Activated naive CD8-positive, alpha-beta T cell (primary cell): ENCODE results near the gene PIGH.

Experiments used
- H3K27ac Mint-ChIP-seq: one replicate; pipeline ENCODE4 v1.8.0; 2021; ENCODE audit warnings: mixed read lengths
- H3K27me3 Mint-ChIP-seq: one replicate; pipeline ENCODE4 v1.8.0; 2021; ENCODE audit warnings: mixed read lengths
- H3K36me3 Mint-ChIP-seq: one replicate; pipeline ENCODE4 v1.8.0; 2021; ENCODE audit warnings: mixed read lengths
- H3K4me1 Mint-ChIP-seq: one replicate; pipeline ENCODE4 v1.8.0; 2021; ENCODE audit warnings: low read depth, mixed read lengths
- H3K4me3 Mint-ChIP-seq: one replicate; pipeline ENCODE4 v1.8.0; 2021; ENCODE audit warnings: mild to moderate bottlenecking, mixed read lengths
- H3K9me3 Mint-ChIP-seq: one replicate; pipeline ENCODE4 v1.8.0; 2021; ENCODE audit warnings: low read depth, mixed read lengths

The PIGH gene

GRCh38 chr14:67573228-67574010 is 26.6 kb downstream of the PIGH start:
- H3K4me3 Mint-ChIP-seq, result no peak overlapping the region
- no peak overlapping the region for H3K27ac Mint-ChIP-seq
- no peaks in the 10 kb centered on the region for H3K36me3 Mint-ChIP-seq
- H3K4me1 Mint-ChIP-seq, result no peaks in the 10 kb centered on the region
- peaks cover 3% of the 10 kb centered on the region for H3K27me3 Mint-ChIP-seq
- no peaks in the 10 kb centered on the region for H3K9me3 Mint-ChIP-seq

- Mint-ChIP-seq H3K27ac (no peak overlapping the region), H3K36me3 (no peaks in the 10 kb centered on the region), H3K4me1 (no peaks in the 10 kb centered on the region), H3K9me3 (no peaks in the 10 kb centered on the region), H3K4me3 (no peak overlapping the region), H3K27me3 (peaks cover 3% of the 10 kb centered on the region)
Observed at GRCh38 chr14:67572608-67573007, 27.5 kb downstream of the PIGH start.

GRCh38 chr14:67571991-67572323 is 28.1 kb downstream of the PIGH start:
- H3K4me3 Mint-ChIP-seq, result no peak overlapping the region
- no peaks in the 10 kb centered on the region for H3K9me3 Mint-ChIP-seq
- H3K36me3 Mint-ChIP-seq, result no peaks in the 10 kb centered on the region
- no peaks in the 10 kb centered on the region for H3K4me1 Mint-ChIP-seq
- no peak overlapping the region for H3K27ac Mint-ChIP-seq
- peaks cover 3% of the 10 kb centered on the region for H3K27me3 Mint-ChIP-seq

- H3K27me3 Mint-ChIP-seq, result peaks cover 3% of the 10 kb centered on the region
- H3K36me3 Mint-ChIP-seq, result no peaks in the 10 kb centered on the region
- no peak overlapping the region for H3K4me3 Mint-ChIP-seq
Observed at GRCh38 chr14:67571275-67571990, 28.6 kb downstream of the PIGH start.

GRCh38 chr14:67570453-67570852 is 29.6 kb downstream of the PIGH start:
- Mint-ChIP-seq H3K27me3 (peaks cover 3% of the 10 kb centered on the region), H3K4me1 (no peaks in the 10 kb centered on the region), H3K9me3 (no peaks in the 10 kb centered on the region), H3K4me3 (no peak overlapping the region), H3K27ac (no peak overlapping the region), H3K36me3 (no peaks in the 10 kb centered on the region)

More at GRCh38 chr14:67571275-67571990, 28.6 kb downstream of the PIGH start:
- H3K27ac Mint-ChIP-seq, result no peak overlapping the region
- no peaks in the 10 kb centered on the region for H3K9me3 Mint-ChIP-seq
- no peaks in the 10 kb centered on the region for H3K4me1 Mint-ChIP-seq

GRCh38 chr14:67569651-67570290 is 30.3 kb downstream of the PIGH start:
- no peaks in the 10 kb centered on the region for H3K36me3 Mint-ChIP-seq
- H3K4me3 Mint-ChIP-seq, result no peak overlapping the region
- H3K27me3 Mint-ChIP-seq, result peaks cover 3% of the 10 kb centered on the region
- no peaks in the 10 kb centered on the region for H3K9me3 Mint-ChIP-seq
- H3K4me1 Mint-ChIP-seq, result no peaks in the 10 kb centered on the region
- H3K27ac Mint-ChIP-seq, result no peak overlapping the region

- Mint-ChIP-seq H3K27ac (no peak overlapping the region), H3K9me3 (no peaks in the 10 kb centered on the region), H3K4me1 (no peaks in the 10 kb centered on the region), H3K27me3 (peaks cover 3% of the 10 kb centered on the region), H3K4me3 (no peak overlapping the region), H3K36me3 (no peaks in the 10 kb centered on the region)
Observed at GRCh38 chr14:67569011-67569650, 30.9 kb downstream of the PIGH start.

- peaks cover 3% of the 10 kb centered on the region for H3K27me3 Mint-ChIP-seq
- no peak overlapping the region for H3K27ac Mint-ChIP-seq
- no peaks in the 10 kb centered on the region for H3K9me3 Mint-ChIP-seq
Observed at GRCh38 chr14:67567654-67568053, 32.4 kb downstream of the PIGH start.

GRCh38 chr14:67566908-67567307 is 33.2 kb downstream of the PIGH start:
- no peak overlapping the region for H3K27ac Mint-ChIP-seq
- H3K4me1 Mint-ChIP-seq, result no peaks in the 10 kb centered on the region
- no peaks in the 10 kb centered on the region for H3K9me3 Mint-ChIP-seq

More at GRCh38 chr14:67567654-67568053, 32.4 kb downstream of the PIGH start:
- Mint-ChIP-seq H3K4me3 (no peak overlapping the region), H3K36me3 (no peaks in the 10 kb centered on the region), H3K4me1 (no peaks in the 10 kb centered on the region)

GRCh38 chr14:67564236-67564635 is 35.8 kb downstream of the PIGH start:
- Mint-ChIP-seq H3K27me3 (no peaks in the 10 kb centered on the region), H3K4me1 (no peaks in the 10 kb centered on the region), H3K9me3 (no peaks in the 10 kb centered on the region), H3K4me3 (no peak overlapping the region), H3K27ac (no peak overlapping the region), H3K36me3 (no peaks in the 10 kb centered on the region)

More at GRCh38 chr14:67566908-67567307, 33.2 kb downstream of the PIGH start:
- Mint-ChIP-seq H3K36me3 (no peaks in the 10 kb centered on the region), H3K27me3 (peaks cover 3% of the 10 kb centered on the region), H3K4me3 (no peak overlapping the region)

- Mint-ChIP-seq H3K4me3 (no peak overlapping the region), H3K4me1 (no peaks in the 10 kb centered on the region), H3K27me3 (no peaks in the 10 kb centered on the region), H3K27ac (no peak overlapping the region), H3K9me3 (no peaks in the 10 kb centered on the region), H3K36me3 (no peaks in the 10 kb centered on the region)
Observed at GRCh38 chr14:67562776-67563150, 37.3 kb downstream of the PIGH start.

GRCh38 chr14:67562025-67562775 is 37.9 kb downstream of the PIGH start:
- Mint-ChIP-seq H3K27me3 (no peaks in the 10 kb centered on the region), H3K9me3 (no peaks in the 10 kb centered on the region), H3K36me3 (no peaks in the 10 kb centered on the region), H3K27ac (no peak overlapping the region), H3K4me3 (no peak overlapping the region), H3K4me1 (no peaks in the 10 kb centered on the region)

- Mint-ChIP-seq H3K4me3 (no peak overlapping the region), H3K36me3 (no peaks in the 10 kb centered on the region), H3K27ac (no peak overlapping the region), H3K4me1 (no peaks in the 10 kb centered on the region), H3K27me3 (no peaks in the 10 kb centered on the region), H3K9me3 (no peaks in the 10 kb centered on the region)
Observed at GRCh38 chr14:67559639-67560038, 40.4 kb downstream of the PIGH start.

GRCh38 chr14:67557656-67558055 is 42.4 kb downstream of the PIGH start:
- H3K4me1 Mint-ChIP-seq, result no peaks in the 10 kb centered on the region
- H3K27ac Mint-ChIP-seq, result no peak overlapping the region
- H3K9me3 Mint-ChIP-seq, result no peaks in the 10 kb centered on the region
- no peaks in the 10 kb centered on the region for H3K27me3 Mint-ChIP-seq
- H3K36me3 Mint-ChIP-seq, result no peaks in the 10 kb centered on the region
- H3K4me3 Mint-ChIP-seq, result no peak overlapping the region
